ENCODE data around the gene RSAD2.

Gene RSAD2

DNA sequence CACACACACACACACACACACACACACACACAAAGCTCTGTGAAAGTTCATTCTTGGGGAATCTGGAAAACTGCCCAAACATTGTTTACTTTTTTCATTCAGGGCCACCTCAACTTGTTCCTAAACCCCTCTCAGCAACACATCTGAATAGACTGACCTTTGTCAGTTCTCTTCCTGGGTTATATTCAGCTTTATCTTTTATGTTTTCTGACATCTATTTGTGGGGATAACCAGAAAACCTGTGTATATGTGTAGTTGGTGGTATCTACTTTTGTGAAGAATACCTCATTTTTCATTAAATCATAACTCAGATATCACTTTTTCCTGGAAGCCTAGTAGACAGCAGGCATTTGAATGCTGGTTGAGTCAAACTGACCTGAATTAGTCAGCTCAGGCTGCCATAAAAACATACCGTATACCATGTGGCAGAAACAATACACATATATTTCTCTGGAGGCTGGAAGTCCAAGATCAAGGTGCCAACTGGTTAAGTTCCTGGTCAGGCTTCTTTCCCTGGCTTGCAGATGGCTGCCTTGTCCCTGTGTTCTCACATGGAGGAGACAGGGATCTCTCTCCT lies 28.7 kb downstream of the RSAD2 start:
- DNase-seq (ENCODE audit: low read depth in 3 of 3): no peak

GRCh38 chr2:6908291-6908690 lies 30.7 kb downstream of the RSAD2 start:
- DNase-seq (ENCODE audit: low read depth in 3 of 3): no peak

- no peak for DNase-seq (ENCODE audit: low read depth in 3 of 3)
These were observed 32.1 kb downstream of the RSAD2 start for GRCh38 chr2:6909431-6910385.

GRCh38 chr2:6911721-6912120 lies 34.1 kb downstream of the RSAD2 start:
- DNase-seq (ENCODE audit: low read depth in 3 of 3): no peak

DNA sequence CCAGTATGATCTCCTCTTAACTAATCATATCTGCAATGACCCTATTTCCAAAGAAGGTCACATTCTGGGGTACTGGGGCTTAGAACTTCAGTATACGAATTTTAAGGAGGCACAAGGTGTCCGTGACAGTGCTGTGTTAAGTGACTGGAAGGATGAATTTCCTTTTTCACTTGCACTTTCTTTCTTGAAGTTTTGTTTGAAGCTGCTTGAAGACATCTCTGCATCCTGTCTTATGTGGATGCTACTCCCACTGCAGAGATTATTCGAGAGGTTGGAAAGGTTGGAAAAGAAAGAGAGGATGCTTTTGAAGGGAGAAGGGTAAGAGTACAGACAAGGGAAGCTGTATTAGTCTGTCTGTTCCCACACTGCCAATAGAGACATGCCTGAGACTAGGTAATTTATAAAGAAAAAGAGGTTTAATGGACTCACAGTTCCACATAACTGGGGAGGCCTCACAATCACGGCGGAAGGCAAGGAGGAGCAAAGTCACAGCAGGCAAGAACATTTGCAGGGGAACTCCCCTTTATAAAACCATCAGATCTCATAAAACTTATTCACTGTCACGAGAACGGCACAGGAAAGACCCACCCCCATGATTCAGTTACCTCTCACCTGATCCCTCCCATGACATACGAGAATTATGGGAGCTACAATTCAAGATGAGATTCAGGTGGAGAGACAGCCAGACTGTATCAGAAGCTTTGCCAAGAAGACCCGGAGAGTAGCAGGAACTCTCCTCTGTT lies 36.0 kb downstream of the RSAD2 start:
- peak in 1 of 3 experiments; percentile 58 for DNase-seq (ENCODE audit: low read depth in 3 of 3)

- DNase-seq (ENCODE audit: low read depth in 3 of 3): peak in 1 of 3 experiments; percentile 19
These were observed 37.3 kb downstream of the RSAD2 start for GRCh38 chr2:6914828-6915227.

DNA sequence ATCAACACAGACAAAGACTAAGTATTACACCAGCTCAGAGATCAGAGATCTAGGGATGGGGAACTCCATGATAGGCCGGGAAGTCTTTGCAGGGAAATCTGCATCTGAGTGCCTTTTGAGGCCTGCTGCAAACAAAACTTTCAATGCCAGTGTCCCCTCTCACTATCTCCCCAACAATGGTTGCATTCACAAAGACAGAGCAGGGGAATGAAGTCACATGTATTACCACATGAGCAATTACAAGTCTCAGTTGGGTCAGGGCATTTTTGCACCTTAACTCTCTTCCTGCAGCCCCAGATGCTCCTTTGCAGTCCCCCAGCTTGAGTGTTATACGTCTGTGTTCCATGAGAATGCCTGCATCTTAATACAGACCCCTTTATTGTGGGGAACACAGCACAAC lies 37.8 kb downstream of the RSAD2 start:
- DNase-seq (ENCODE audit: low read depth in 3 of 3): no peak

DNA sequence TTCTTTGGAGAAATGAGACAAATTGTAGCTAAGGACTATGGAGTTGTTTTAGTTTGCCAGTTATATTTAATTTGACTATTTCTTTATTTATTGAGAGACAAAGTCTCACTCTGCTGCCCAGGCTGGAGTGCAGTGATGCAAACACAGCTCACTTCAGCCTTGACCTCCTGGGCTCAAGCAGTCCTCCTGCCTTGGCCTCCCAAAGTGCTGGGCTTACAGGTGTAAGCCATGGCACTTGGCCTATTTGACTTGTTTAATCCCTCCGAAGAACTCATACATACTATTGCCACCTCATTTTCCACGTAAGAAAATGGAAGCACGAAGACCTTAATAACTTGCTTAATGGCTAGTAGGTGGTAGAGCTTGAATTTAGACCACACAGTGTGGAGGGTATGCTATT lies 38.6 kb downstream of the RSAD2 start:
- no peak for DNase-seq (ENCODE audit: low read depth in 3 of 3)

- no peak for DNase-seq (ENCODE audit: low read depth in 3 of 3)
These were observed 39.1 kb downstream of the RSAD2 start for GRCh38 chr2:6916736-6917070.

DNA sequence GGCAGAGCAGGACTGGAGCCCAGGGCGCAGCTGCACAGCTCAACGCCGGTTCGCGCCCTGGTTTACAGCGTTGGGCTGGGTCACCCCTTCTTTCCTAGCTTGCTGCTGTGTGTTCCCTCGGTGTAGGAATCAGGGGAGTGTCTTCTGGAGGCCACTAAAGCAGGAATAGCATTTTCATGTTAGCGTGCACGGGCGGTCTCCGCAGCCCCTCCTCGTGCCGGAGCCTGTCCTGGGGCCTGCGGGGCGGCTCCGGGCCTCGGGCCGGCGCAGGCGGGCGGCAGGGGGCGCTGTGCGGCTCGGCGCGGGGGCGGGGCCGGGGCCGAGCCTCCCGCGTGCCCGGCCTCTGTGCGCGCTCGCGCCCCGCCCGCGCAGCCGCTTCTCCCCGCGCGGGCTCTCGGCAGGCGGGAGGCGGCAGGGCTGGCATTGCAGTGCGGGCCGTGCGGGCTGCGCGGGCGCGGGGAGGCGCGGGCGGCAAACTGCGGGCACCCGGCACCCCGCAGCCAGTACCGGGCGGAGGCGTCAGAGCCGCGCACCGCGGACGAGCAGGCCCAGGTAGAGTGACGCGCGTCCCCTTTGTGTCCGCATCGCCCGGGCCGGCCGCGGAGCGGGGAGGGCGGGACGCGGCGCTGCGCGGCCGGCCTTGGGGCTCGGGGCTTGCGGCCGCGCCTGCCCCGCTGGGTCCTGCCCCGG lies 39.6 kb downstream of the RSAD2 start, which contains the start of gene RNF144A:
TSS of gene RNF144A (plus strand) at position 342 of the 690 bp plus-strand sequence. CDS start 79,515 bp downstream, outside the sequence.
- DNase-seq (ENCODE audit: low read depth in 3 of 3): peak; percentile 37 to 68 (median 60)

DNA sequence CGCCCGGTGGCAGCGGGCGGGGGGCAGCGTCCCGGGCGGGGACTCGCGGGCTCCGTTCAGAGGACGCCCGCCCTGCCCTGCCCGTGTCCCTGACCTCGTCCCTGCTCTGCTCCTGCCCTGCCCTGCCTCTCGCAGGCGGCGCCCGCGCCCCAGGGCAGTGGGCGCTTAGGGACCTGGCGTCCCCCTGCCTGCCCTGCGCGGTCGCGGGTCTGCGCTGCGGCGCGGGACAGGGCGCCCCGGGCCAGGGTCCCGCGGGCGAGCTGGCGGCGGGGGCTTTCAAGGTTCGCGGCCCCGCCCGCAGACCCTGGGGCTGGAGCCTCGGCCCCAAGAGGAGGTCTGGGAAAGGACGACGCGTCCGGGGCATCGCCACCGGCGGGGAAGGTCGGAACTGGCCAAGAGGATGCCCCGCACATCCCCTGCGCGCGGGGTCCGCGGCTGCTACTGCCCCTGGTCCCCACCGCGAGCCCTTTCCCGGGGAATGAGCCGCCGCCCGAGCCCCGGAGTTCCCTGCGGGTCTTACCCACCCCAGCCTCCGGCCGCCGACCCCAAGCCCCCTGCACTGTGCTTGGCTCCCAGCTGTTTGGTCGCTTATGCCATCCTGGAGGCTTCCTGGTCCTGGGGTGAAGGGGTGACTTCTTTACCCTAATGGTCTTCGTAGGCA lies 40.3 kb downstream of the RSAD2 start:
- no peak for DNase-seq (ENCODE audit: low read depth in 3 of 3)

GRCh38 chr2:6919901-6920742 lies 42.5 kb downstream of the RSAD2 start:
- no peak for DNase-seq (ENCODE audit: low read depth in 3 of 3)

- no peak for DNase-seq (ENCODE audit: low read depth in 3 of 3)
These were observed 43.1 kb downstream of the RSAD2 start for GRCh38 chr2:6920743-6921064.

DNA sequence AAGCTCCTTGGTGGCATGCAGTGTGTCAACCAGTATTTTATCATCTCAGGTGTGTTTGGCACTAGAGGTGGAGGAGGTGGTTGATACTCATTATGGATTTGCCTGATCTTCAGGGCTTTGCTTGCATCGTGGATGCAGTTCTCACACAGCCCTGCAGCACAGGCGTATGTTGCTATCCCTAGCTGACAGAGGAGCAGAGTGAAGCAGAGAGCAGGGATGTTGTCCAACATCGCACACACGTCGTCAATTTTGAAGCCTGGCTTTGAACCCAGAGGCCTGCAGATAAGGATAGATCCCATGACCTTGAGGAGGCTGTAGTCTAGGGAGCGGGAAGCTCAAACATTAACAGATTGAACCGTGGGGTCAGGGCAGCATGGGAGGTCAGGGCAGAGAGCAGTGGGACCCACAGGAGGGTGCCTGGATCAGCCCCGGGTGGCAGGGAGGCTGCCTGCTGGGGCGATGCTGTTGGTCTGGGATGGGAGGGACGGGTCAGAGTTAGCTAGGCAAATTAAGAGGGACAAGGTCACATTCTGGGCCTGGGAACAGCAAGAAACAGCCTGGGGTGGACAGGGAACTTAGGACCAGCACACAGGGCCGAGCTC lies 43.8 kb downstream of the RSAD2 start:
- DNase-seq (ENCODE audit: low read depth in 3 of 3): no peak

- no peak for DNase-seq (ENCODE audit: low read depth in 3 of 3)
These were observed 44.7 kb downstream of the RSAD2 start for GRCh38 chr2:6922201-6922656.

GRCh38 chr2:6923319-6923718 lies 45.7 kb downstream of the RSAD2 start:
- no peak for DNase-seq (ENCODE audit: low read depth in 3 of 3)

DNA sequence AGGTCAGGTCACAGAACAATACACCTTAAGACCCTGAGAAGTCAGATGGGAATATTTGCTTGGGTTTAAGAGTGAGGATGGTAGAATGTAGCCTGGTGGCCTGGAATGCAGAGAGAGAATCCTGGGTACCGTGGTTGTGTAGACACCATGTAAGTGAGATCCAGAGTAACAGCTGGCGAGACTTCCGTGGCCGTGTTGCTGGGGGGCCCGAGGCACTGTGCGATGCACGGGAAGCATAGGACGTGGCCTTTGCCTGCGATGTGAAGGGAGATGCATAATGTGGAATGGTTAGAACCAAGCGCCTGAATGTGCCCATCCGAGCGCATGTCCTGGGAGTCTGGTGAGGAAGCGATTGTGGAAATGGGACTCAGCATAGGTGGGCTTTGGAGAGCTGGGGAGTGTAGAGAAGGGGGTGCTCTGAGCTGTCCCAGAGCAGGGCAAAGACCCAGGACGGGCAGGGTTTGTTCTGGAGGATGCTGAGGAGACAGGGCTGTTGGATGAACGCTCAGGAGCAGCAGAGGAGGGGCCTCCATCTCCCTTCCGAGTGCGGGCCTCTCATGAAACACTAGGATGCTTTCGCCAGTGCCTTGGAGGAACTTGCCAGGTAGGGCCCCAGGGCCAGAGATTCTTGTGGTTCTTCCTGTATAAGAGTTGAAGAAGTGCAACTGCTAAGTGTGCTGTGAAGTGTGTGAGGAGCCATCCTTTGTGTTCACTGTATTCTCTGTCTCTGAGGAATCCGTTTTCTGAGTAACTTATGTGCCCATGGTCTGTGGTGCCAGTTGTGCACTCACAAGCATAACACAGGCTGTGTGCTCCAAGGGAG lies 46.7 kb downstream of the RSAD2 start:
- DNase-seq (ENCODE audit: low read depth in 3 of 3): no peak

GRCh38 chr2:6924924-6925409 lies 47.4 kb downstream of the RSAD2 start:
- DNase-seq (ENCODE audit: low read depth in 3 of 3): no peak

Data from stimulated activated CD4-positive, alpha-beta T cell treated with anti-CD3 and anti-CD28 coated beads, TNF-alpha, amount 100 ng/mL, for 24 hours (primary cell).